Subcutaneous preadipocyte (primary cell): Measurements from ENCODE around the gene SGPL1. TPM values are rescaled to one million over a fixed set of nuclear protein-coding genes. Genes with fewer than 3 reads are reported as not detected.

ENCODE experiments used
- small RNA-seq: library from RNA; depleted of rRNA; stranded (forward); fragments of <200 nt; gene quantifications from one replicate; pipeline ENCODE3, GENCODE V24; 2012
- total RNA-seq: library from RNA; depleted of rRNA; stranded (reverse); fragments of >200 nt; gene quantifications from 2 replicates; pipeline ENCODE4 v1.2.3, GENCODE V29; 2012

Gene SGPL1
- 14.7 and 15.8 TPM in 2 replicates for total RNA-seq

GRCh38 chr10:70815504-70816219, at the start of gene SGPL1:
TSS of gene SGPL1 (plus strand) at chr10:70815948. CDS start at chr10:70816854, 906 bp downstream.

GRCh38 chr10:70785190-70785589, 30.6 kb upstream of the SGPL1 start, which contains the start of gene TBATA:
TSS of gene TBATA (minus strand) at chr10:70785377. CDS start at chr10:70783379, 1,998 bp downstream.

GRCh38 chr10:70887804-70888800, 72.4 kb downstream of the SGPL1 start, which contains the start of gene PCBD1:
TSS of gene PCBD1 (minus strand) at chr10:70888565. CDS start at chr10:70888533, 32 bp downstream.

Small RNA genes within 50 kb of the gene (small RNA-seq; reads per million reads assigned to genes)
- not detected for gene RPS26P40

Other genes with a start within 250 kb of the SGPL1 start
- not detected in 2 replicates for gene PRF1, start 213.2 kb upstream of the SGPL1 start, total RNA-seq
- gene ADAMTS14, start 143.4 kb upstream of the SGPL1 start, total RNA-seq: 2.6 and 3.1 TPM in 2 replicates
- not detected in 2 replicates for gene TBATA, start 30.6 kb upstream of the SGPL1 start, total RNA-seq
- 29.8 and 31.9 TPM in 2 replicates for gene PCBD1, start 72.6 kb downstream of the SGPL1 start, total RNA-seq